Measurements from ENCODE around the gene SLC9A6.
A peak's percentile ranks its signal among the peaks of the same experiment; 100 is the strongest.

SLC9A6 gene

GRCh38 chrX:136021903-136022302, 36.7 kb downstream of the SLC9A6 start:
- no peak overlapping the region for H3K9ac ChIP-seq (ENCODE audit: low read length)
- H3K9me3 ChIP-seq (replicated peaks; ENCODE audit: insufficient read depth, low read length), result no peaks in the 10 kb centered on the region
- no peaks in the 10 kb centered on the region for H3K27me3 ChIP-seq (replicated peaks; ENCODE audit: insufficient read depth, low read length)
- no peak overlapping the region for H2AFZ ChIP-seq (ENCODE audit: low read length)
- no peak overlapping the region for H3K4me3 ChIP-seq (ENCODE audit: low read length)
- no peak for DNase-seq
- no peaks in the 10 kb centered on the region for H3K9me2 ChIP-seq (replicated peaks; ENCODE audit: insufficient read depth, low read length)
- no peaks in the 10 kb centered on the region for H3K36me3 ChIP-seq (replicated peaks; ENCODE audit: insufficient read depth, low read length)
- no peaks in the 10 kb centered on the region for H3F3A ChIP-seq (ENCODE audit: insufficient read depth, low read length)
- H3K79me2 ChIP-seq (ENCODE audit: low read length), result no peaks in the 10 kb centered on the region
- no peak overlapping the region for H3K4me2 ChIP-seq (ENCODE audit: low read depth, low read length)
- TF ChIP-seq EZH2phosphoT487 (IDR thresholded peaks at IDR 0.05; ENCODE audit: low read length) (no peak), EZH2 (optimal IDR thresholded peaks at IDR 0.05; ENCODE audit: low read depth, low read length) (no peak), CTCF (IDR thresholded peaks at IDR 0.05; ENCODE audit: low read length) (no peak)
- peaks cover 10% of the 10 kb centered on the region for H3K4me1 ChIP-seq (ENCODE audit: low read length)
- no peaks in the 10 kb centered on the region for H4K20me1 ChIP-seq (ENCODE audit: insufficient read depth, low read length)
- H3K27ac ChIP-seq (ENCODE audit: low read length), result peak overlapping the region; percentile 30; the same call in 1 of the 2 replicates

DNA sequence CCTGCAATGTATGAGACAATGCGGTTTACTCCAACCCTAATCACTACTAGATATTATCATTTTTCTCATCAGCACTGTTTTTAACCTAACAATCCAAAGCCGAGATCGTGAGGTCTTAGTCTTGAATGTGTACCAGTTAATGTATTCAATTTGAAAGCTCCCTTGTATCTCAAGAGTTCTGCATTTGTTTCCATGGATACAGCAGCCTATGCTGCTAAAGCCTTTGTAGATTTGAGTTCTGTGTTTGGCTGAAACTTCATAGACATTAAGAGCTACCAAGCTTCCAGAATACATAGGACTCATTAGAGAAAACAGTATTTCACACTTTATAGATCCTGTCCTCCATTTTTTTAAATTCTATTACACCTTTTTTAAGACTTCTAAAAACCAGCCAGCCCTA, 39.9 kb downstream of the SLC9A6 start:
- Histone ChIP-seq H3K9me3 (replicated peaks; ENCODE audit: insufficient read depth, low read length) (no peaks in the 10 kb centered on the region), H3K4me3 (ENCODE audit: low read length) (no peak overlapping the region), H3K9ac (ENCODE audit: low read length) (no peak overlapping the region), H4K20me1 (ENCODE audit: insufficient read depth, low read length) (no peaks in the 10 kb centered on the region), H3K27me3 (replicated peaks; ENCODE audit: insufficient read depth, low read length) (no peaks in the 10 kb centered on the region), H3F3A (ENCODE audit: insufficient read depth, low read length) (peaks cover 7% of the 10 kb centered on the region), H3K79me2 (ENCODE audit: low read length) (no peaks in the 10 kb centered on the region), H2AFZ (ENCODE audit: low read length) (no peak overlapping the region), H3K4me1 (ENCODE audit: low read length) (peaks cover 27% of the 10 kb centered on the region), H3K27ac (ENCODE audit: low read length) (no peak overlapping the region), H3K36me3 (replicated peaks; ENCODE audit: insufficient read depth, low read length) (no peaks in the 10 kb centered on the region), H3K9me2 (replicated peaks; ENCODE audit: insufficient read depth, low read length) (no peaks in the 10 kb centered on the region), H3K4me2 (ENCODE audit: low read depth, low read length) (no peak overlapping the region)
- DNase-seq, result no peak
- TF ChIP-seq EZH2phosphoT487 (IDR thresholded peaks at IDR 0.05; ENCODE audit: low read length) (no peak), CTCF (IDR thresholded peaks at IDR 0.05; ENCODE audit: low read length) (no peak), EZH2 (optimal IDR thresholded peaks at IDR 0.05; ENCODE audit: low read depth, low read length) (no peak)

DNA sequence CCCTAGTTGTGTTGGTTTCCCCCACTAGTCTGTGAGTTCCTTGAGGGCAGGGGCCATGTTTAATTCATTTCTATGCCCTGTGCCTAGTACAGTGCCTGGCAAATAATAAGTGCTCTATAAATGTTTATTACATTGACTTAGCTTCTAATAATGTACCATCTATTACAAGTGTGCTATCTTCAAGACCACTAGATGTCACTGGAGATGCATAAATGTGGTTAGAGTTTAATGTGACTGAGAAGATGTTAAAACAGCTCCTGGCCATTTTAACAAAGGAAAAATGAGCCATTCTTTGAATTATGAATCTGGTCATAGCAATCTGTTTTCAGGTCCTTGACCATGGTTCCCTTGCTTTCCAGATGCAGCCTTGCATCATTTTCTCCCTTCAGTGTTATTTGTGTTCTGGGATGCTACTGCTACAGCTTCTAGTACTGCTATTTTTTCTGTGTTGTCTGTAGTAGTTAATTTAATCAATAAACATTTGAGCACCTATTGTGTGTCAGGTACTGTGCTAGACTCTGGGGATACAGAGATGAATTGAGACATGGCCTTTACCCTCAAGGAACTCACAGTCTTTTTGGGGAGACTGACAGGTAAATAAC, 43.2 kb downstream of the SLC9A6 start:
- Histone ChIP-seq H3K9me2 (replicated peaks; ENCODE audit: insufficient read depth, low read length) (no peaks in the 10 kb centered on the region), H3K9ac (ENCODE audit: low read length) (no peak overlapping the region), H2AFZ (ENCODE audit: low read length) (no peak overlapping the region), H3K4me1 (ENCODE audit: low read length) (peaks cover 34% of the 10 kb centered on the region), H3F3A (ENCODE audit: insufficient read depth, low read length) (peaks cover 40% of the 10 kb centered on the region), H3K79me2 (ENCODE audit: low read length) (no peaks in the 10 kb centered on the region), H3K27me3 (replicated peaks; ENCODE audit: insufficient read depth, low read length) (no peaks in the 10 kb centered on the region), H3K36me3 (replicated peaks; ENCODE audit: insufficient read depth, low read length) (no peaks in the 10 kb centered on the region), H3K4me3 (ENCODE audit: low read length) (no peak overlapping the region), H3K9me3 (replicated peaks; ENCODE audit: insufficient read depth, low read length) (no peaks in the 10 kb centered on the region), H4K20me1 (ENCODE audit: insufficient read depth, low read length) (no peaks in the 10 kb centered on the region), H3K27ac (ENCODE audit: low read length) (peak overlapping the region; percentile 98; the same call in 1 of the 2 replicates), H3K4me2 (ENCODE audit: low read depth, low read length) (no peak overlapping the region)
- peak; percentile 73 for DNase-seq
- TF ChIP-seq CTCF (IDR thresholded peaks at IDR 0.05; ENCODE audit: low read length) (peak; percentile 75), EZH2phosphoT487 (IDR thresholded peaks at IDR 0.05; ENCODE audit: low read length) (no peak), EZH2 (optimal IDR thresholded peaks at IDR 0.05; ENCODE audit: low read depth, low read length) (no peak)
